GM06990 (cell line): Measurements from ENCODE around the gene KANSL1.

Experiments used
- DNase-seq: peaks from one replicate; pipeline ENCODE4 v3.0.0-alpha.2; 2011; ENCODE audit not compliant: insufficient read length; ENCODE audit errors: extremely low read depth
- H3K27me3 ChIP-seq: replicated peaks from 2 replicates; pipeline ENCODE4 v1.6.0; 2011; ENCODE audit warnings: low read length; ENCODE audit not compliant: control insufficient read depth, insufficient read depth
- H3K36me3 ChIP-seq: 2 replicates; pipeline ENCODE4 v1.5.1; 2011; ENCODE audit warnings: low read length; ENCODE audit not compliant: control insufficient read depth, insufficient read depth
- H3K4me3 ChIP-seq: replicated peaks from 2 replicates; pipeline ENCODE4 v1.5.1; 2011; ENCODE audit warnings: low read depth, mild to moderate bottlenecking, control low read depth, low read length
- CTCF ChIP-seq: IDR thresholded peaks from 2 replicates; pipeline ENCODE4 v1.5.1; 2011; ENCODE audit warnings: low read length, control low read depth, mild to moderate bottlenecking, inconsistent platforms; ENCODE audit not compliant: insufficient read depth, poor library complexity, severe bottlenecking

Gene KANSL1

GRCh38 chr17:45994987-45995386, 198.2 kb downstream of the KANSL1 start:
- no peak overlapping the region for H3K4me3 ChIP-seq
- DNase-seq, result no peak
- no peaks in the 10 kb centered on the region for H3K27me3 ChIP-seq
- TF ChIP-seq CTCF, result no peak
- H3K36me3 ChIP-seq, result no peaks in the 10 kb centered on the region

GRCh38 chr17:45993962-45994627, 199.1 kb downstream of the KANSL1 start:
- no peak for DNase-seq
- Histone ChIP-seq H3K27me3 (no peaks in the 10 kb centered on the region), H3K36me3 (no peaks in the 10 kb centered on the region), H3K4me3 (no peak overlapping the region)
- TF ChIP-seq CTCF, result no peak

- no peak for TF ChIP-seq CTCF
- no peak for DNase-seq
- H3K36me3 ChIP-seq, result no peaks in the 10 kb centered on the region
- H3K4me3 ChIP-seq, result no peak overlapping the region
- H3K27me3 ChIP-seq, result no peaks in the 10 kb centered on the region
Observed at GRCh38 chr17:45992904-45993303, 200.3 kb downstream of the KANSL1 start.

- Histone ChIP-seq H3K36me3 (no peaks in the 10 kb centered on the region), H3K4me3 (no peak overlapping the region), H3K27me3 (no peaks in the 10 kb centered on the region)
- no peak for TF ChIP-seq CTCF
- DNase-seq, result no peak
Observed at GRCh38 chr17:45992175-45992574, 201.1 kb downstream of the KANSL1 start.

GRCh38 chr17:45991341-45991740, 201.9 kb downstream of the KANSL1 start:
- Histone ChIP-seq H3K27me3 (no peaks in the 10 kb centered on the region; the same call in 1 of the 2 replicates), H3K36me3 (no peaks in the 10 kb centered on the region), H3K4me3 (no peak overlapping the region)
- no peak for DNase-seq
- no peak for TF ChIP-seq CTCF

- no peak for DNase-seq
Observed at GRCh38 chr17:45990886-45991285, 202.3 kb downstream of the KANSL1 start.

More at GRCh38 chr17:45990886-45991285, 202.3 kb downstream of the KANSL1 start:
- TF ChIP-seq CTCF, result peak; percentile 18
- Histone ChIP-seq H3K4me3 (no peak overlapping the region), H3K36me3 (no peaks in the 10 kb centered on the region), H3K27me3 (no peaks in the 10 kb centered on the region; the same call in 1 of the 2 replicates)
